ENCODE results near the gene ADAMTSL2.

- TF ChIP-seq GATA2 (IDR thresholded peaks at IDR 0.05; ENCODE audit: low read depth, low read length) = no peak
- no peak for TF ChIP-seq GATA3 (IDR thresholded peaks at IDR 0.05; ENCODE audit: low read depth, low read length)
Measured at GRCh38 chr9:133493428-133493827, 41.1 kb upstream of the ADAMTSL2 start.

All from SH-SY5Y (cell line).